GM10847 (cell line): ENCODE results near the gene PCBP4.

Source experiments
- POLR2A ChIP-seq: IDR thresholded peaks from 2 replicates; pipeline ENCODE4 v1.6.1; 2011; ENCODE audit not compliant: insufficient read length; ENCODE audit errors: extremely low read depth

The PCBP4 gene

GRCh38 chr3:51982352-51982837, 15.1 kb upstream of the PCBP4 start:
- TF ChIP-seq POLR2A: no peak

GRCh38 chr3:51980253-51980652, 13.0 kb upstream of the PCBP4 start:
- no peak for TF ChIP-seq POLR2A

GRCh38 chr3:51978143-51978502, 10.9 kb upstream of the PCBP4 start:
- no peak for TF ChIP-seq POLR2A

- no peak for TF ChIP-seq POLR2A
These were observed 10.3 kb upstream of the PCBP4 start for GRCh38 chr3:51977446-51978142.

- no peak for TF ChIP-seq POLR2A
These were observed 8.7 kb upstream of the PCBP4 start for GRCh38 chr3:51975852-51976549.

- peak; percentile 81 for TF ChIP-seq POLR2A
These were observed 8.0 kb upstream of the PCBP4 start, which contains the start of gene ABHD14A for GRCh38 chr3:51974963-51975851. Gene ABHD14A (plus strand): TSS chr3:51975064. CDS start chr3:51975136, 72 bp downstream.

GRCh38 chr3:51974277-51974962, 7.2 kb upstream of the PCBP4 start:
- TF ChIP-seq POLR2A: no peak

GRCh38 chr3:51971350-51971749, 4.1 kb upstream of the PCBP4 start:
- no peak for TF ChIP-seq POLR2A

- TF ChIP-seq POLR2A: no peak
These were observed 3.5 kb upstream of the PCBP4 start for GRCh38 chr3:51970606-51971300.

GRCh38 chr3:51969841-51970240, 2.6 kb upstream of the PCBP4 start:
- TF ChIP-seq POLR2A: no peak

- no peak for TF ChIP-seq POLR2A
These were observed 1.8 kb upstream of the PCBP4 start for GRCh38 chr3:51968883-51969678.

GRCh38 chr3:51968170-51968775, 1.0 kb upstream of the PCBP4 start:
- TF ChIP-seq POLR2A: peak; percentile 3

GRCh38 chr3:51966922-51967383, 301 bp downstream of the PCBP4 start:
- TF ChIP-seq POLR2A: no peak
